Thyroid gland (tissue), 4 donors: ENCODE measurements around the gene CATSPER4. TPM values are rescaled to one million over a fixed set of nuclear protein-coding genes. Genes with fewer than 3 reads are reported as not detected.
A peak's percentile ranks its signal among the peaks of the same experiment; 100 is the strongest.

Experiments used
- DNase-seq, 2 donors: peaks; one replicate each; pipeline ENCODE4 v3.0.0-alpha.2; 2019
- H3K27ac ChIP-seq, 3 donors: fragments of 200-600 bp; sonication (generic); 1 replicate in 2 of 3; 2 replicates in 1 of 3; pipeline ENCODE4 v1.5.1; 2016 to 2019; ENCODE audit warnings: mild to moderate bottlenecking in 1 of 3, moderate library complexity in 1 of 3
- H3K27me3 ChIP-seq: fragments of 200-600 bp; sonication (generic); one replicate; pipeline ENCODE4 v1.5.1; 2019
- H3K36me3 ChIP-seq, 2 donors: fragments of 200-600 bp; sonication (generic); one replicate each; pipeline ENCODE4 v1.5.1; 2016 to 2019
- H3K4me1 ChIP-seq, 2 donors: fragments of 200-600 bp; sonication (generic); one replicate each; pipeline ENCODE4 v1.5.1; 2017 to 2019
- H3K4me3 ChIP-seq, 3 donors: fragments of 200-600 bp; sonication (generic); replicated peaks in 1 of 3; 1 replicate in 2 of 3; 2 replicates in 1 of 3; pipeline ENCODE4 v1.5.1; 2016; ENCODE audit warnings: mild to moderate bottlenecking in 1 of 3
- H3K9me3 ChIP-seq: fragments of 200-600 bp; sonication (generic); one replicate; pipeline ENCODE4 v1.5.1; 2017
- CTCF ChIP-seq, 6 experiments: fragments of 200-600 bp in 3 of 6; fragments of 450-650 bp in 3 of 6; sonication (generic) in 3 of 6; IDR thresholded peaks; one replicate each; pipeline ENCODE4 v1.5.1; 2016 to 2019; ENCODE audit warnings: antibody characterized with exemption in 6 of 6, mild to moderate bottlenecking in 2 of 6, inconsistent platforms in 1 of 6, moderate library complexity in 1 of 6
- POLR2A ChIP-seq, 2 donors: fragments of 450-650 bp; IDR thresholded peaks; one replicate each; pipeline ENCODE4 v1.6.1; 2017; ENCODE audit warnings: antibody characterized with exemption in 2 of 2, mild to moderate bottlenecking in 2 of 2, moderate library complexity in 1 of 2
- WGBS, 2 donors: methylation state at CpG; one replicate each; pipeline ENCODE4 v1.1.5; 2017; 5-methylcytosine and 5-hydroxymethylcytosine counted together
- intact Hi-C: fragments of 100-400 bp; cut with DNase I; formaldehyde crosslinking; loops from one replicate; pipeline ENCODE4 v1.15.1; 2023
- total RNA-seq, 4 donors: library from RNA; depleted of rRNA; stranded (reverse); fragments of >200 nt; gene quantifications; one replicate each; pipeline ENCODE4 v1.2.3, GENCODE V29; 2016

Gene CATSPER4
- total RNA-seq, 4 donors from 2014 or later = not detected

- intact Hi-C loops = loop anchor here (5.0 kb wide), 1 partner anchor 63 kb away; the partner anchor contains the start of gene ZNF593OS
- Histone ChIP-seq H3K27ac (peak overlapping the region; percentile 64 to 95 (median 88)), H3K36me3 (no peaks in the 10 kb centered on the region), H3K9me3 (no peaks in the 10 kb centered on the region), H3K4me3 (peak overlapping the region; percentile 31 to 73 (median 43)), H3K27me3 (no peaks in the 10 kb centered on the region), H3K4me1 (peaks cover 15 to 20% of the 10 kb centered on the region in 2 donors)
- DNase-seq = no peak
- TF ChIP-seq POLR2A (IDR thresholded peaks at IDR 0.05) = no peak
- no peak for TF ChIP-seq CTCF (IDR thresholded peaks at IDR 0.05)
- WGBS, 2 donors = 4 to 5% methylated on average over 30 of the region's 30 CpGs
These were observed 44.4 kb downstream of the CATSPER4 start for GRCh38 chr1:26234644-26235370.

GRCh38 chr1:26237230-26237966 lies 47.0 kb downstream of the CATSPER4 start:
- Histone ChIP-seq H3K4me3 (no peak overlapping the region), H3K4me1 (peaks cover 15 to 20% of the 10 kb centered on the region in 2 donors), H3K9me3 (no peaks in the 10 kb centered on the region), H3K36me3 (no peaks in the 10 kb centered on the region), H3K27me3 (no peaks in the 10 kb centered on the region), H3K27ac (peak overlapping the region; percentile 37 to 40 (median 39))
- no peak for TF ChIP-seq CTCF (IDR thresholded peaks at IDR 0.05)
- no peak for TF ChIP-seq POLR2A (IDR thresholded peaks at IDR 0.05)
- intact Hi-C loops = no loop called here
- WGBS, 2 donors = 57 to 71% methylated on average over 6 of the region's 6 CpGs
- DNase-seq = no peak

DNA sequence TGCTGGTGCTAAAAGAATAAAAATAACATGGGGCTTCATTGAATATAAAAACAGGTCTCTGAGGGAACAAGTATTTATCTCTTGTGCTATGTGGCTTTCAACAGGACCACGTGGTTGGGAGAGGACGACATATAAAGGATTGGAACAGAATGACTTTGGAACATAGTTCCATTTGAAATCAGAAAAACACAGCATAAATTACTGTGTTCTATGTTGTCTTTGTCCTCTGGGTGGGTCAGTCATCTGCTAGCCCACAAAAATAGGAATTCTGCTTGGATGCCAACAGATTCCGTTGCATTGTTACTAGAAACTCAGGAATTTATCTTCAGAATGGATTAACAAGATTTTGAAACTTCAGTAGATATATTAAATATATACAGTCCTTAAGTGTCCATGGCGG lies 49.5 kb downstream of the CATSPER4 start:
- Histone ChIP-seq H3K36me3 (peaks cover 0 to 6% of the 10 kb centered on the region in 2 donors), H3K4me1 (peaks cover 13 to 17% of the 10 kb centered on the region in 2 donors), H3K9me3 (no peaks in the 10 kb centered on the region), H3K27ac (no peak overlapping the region), H3K27me3 (no peaks in the 10 kb centered on the region), H3K4me3 (no peak overlapping the region)
- intact Hi-C loops = no loop called here
- WGBS, 2 donors = 89% methylated on average over 4 of the region's 4 CpGs
- TF ChIP-seq POLR2A (IDR thresholded peaks at IDR 0.05) = no peak
- TF ChIP-seq CTCF (IDR thresholded peaks at IDR 0.05) = no peak
- no peak for DNase-seq

Other genes with a start within 250 kb of the CATSPER4 start
- 10 to 100 TPM; 22.5 to 35.4 (median 30.7) TPM for gene PAFAH2, start 192.5 kb upstream of the CATSPER4 start, total RNA-seq
- gene EXTL1, start 168.8 kb upstream of the CATSPER4 start, total RNA-seq = 1 to 10 TPM in 1 of 4 donors, under 1 TPM in 1, not detected in 2; 0.13 to 1.2 TPM
- 10 to 100 TPM; 12.5 to 55.9 (median 43.4) TPM for gene SLC30A2, start 144.5 kb upstream of the CATSPER4 start, total RNA-seq
- 1 to 10 TPM in 1 of 4 donors, under 1 TPM in 1, not detected in 2; 0.39 to 1.5 TPM for gene TRIM63, start 123.0 kb upstream of the CATSPER4 start, total RNA-seq
- gene PDIK1L, start 78.8 kb upstream of the CATSPER4 start, total RNA-seq = 10 to 100 TPM; 24.2 to 39.0 (median 25.5) TPM
- gene FAM110D, start 31.5 kb upstream of the CATSPER4 start, total RNA-seq = 10 to 100 TPM in 1 of 4 donors, 1 to 10 TPM in 3; 3.5 to 15.6 (median 6.8) TPM
- not detected for gene C1orf232, start 21.6 kb upstream of the CATSPER4 start, total RNA-seq
- 10 to 100 TPM; 18.3 to 65.8 (median 27.3) TPM for gene ZNF593, start 20.7 kb upstream of the CATSPER4 start, total RNA-seq
- gene ZNF593OS, start 18.8 kb upstream of the CATSPER4 start, total RNA-seq = under 1 TPM in 1 of 4 donors, not detected in 3; 0.33 TPM
- 10 to 100 TPM; 20.0 to 81.2 (median 31.6) TPM for gene CNKSR1, start 13.1 kb upstream of the CATSPER4 start, total RNA-seq
- 10 to 100 TPM; 16.0 to 27.0 (median 17.0) TPM for gene CEP85, start 43.6 kb downstream of the CATSPER4 start, total RNA-seq
- 10 to 100 TPM; 18.8 to 58.2 (median 37.4) TPM for gene SH3BGRL3, start 89.5 kb downstream of the CATSPER4 start, total RNA-seq
- 10 to 100 TPM; 23.9 to 35.4 (median 30.2) TPM for gene UBXN11, start 116.0 kb downstream of the CATSPER4 start, total RNA-seq
- gene CD52, start 127.4 kb downstream of the CATSPER4 start, total RNA-seq = 10 to 100 TPM in 1 of 4 donors, 1 to 10 TPM in 1, not detected in 2; 3.0 to 12.3 TPM
- gene CRYBG2, start 163.5 kb downstream of the CATSPER4 start, total RNA-seq = not detected
- gene ZNF683, start 182.1 kb downstream of the CATSPER4 start, total RNA-seq = under 1 TPM in 1 of 4 donors, not detected in 3; 0.59 TPM
- gene LIN28A, start 220.2 kb downstream of the CATSPER4 start, total RNA-seq = not detected
- gene DHDDS, start 241.7 kb downstream of the CATSPER4 start, total RNA-seq = 10 to 100 TPM; 36.5 to 66.7 (median 52.0) TPM